ENCODE measurements around the gene LSP1. TPM values are rescaled to one million over a fixed set of nuclear protein-coding genes. Genes with fewer than 3 reads are reported as not detected.

Gene LSP1
- total and polyA plus RNA-seq, 2 of the 4 experiments (the other 2 are of a cell fraction), result not detected

- H4K91ac ChIP-seq (ENCODE audit: insufficient read depth, low read depth, low read length), result no peak overlapping the region
- intact Hi-C loops (cut with micrococcal nuclease), result no loop called here
- TF ChIP-seq, protein P1, sequence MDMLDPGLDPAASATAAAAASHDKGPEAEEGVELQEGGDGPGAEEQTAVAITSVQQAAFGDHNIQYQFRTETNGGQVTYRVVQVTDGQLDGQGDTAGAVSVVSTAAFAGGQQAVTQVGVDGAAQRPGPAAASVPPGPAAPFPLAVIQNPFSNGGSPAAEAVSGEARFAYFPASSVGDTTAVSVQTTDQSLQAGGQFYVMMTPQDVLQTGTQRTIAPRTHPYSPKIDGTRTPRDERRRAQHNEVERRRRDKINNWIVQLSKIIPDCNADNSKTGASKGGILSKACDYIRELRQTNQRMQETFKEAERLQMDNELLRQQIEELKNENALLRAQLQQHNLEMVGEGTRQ (IDR thresholded peaks at IDR 0.05; ENCODE audit: low read depth, low read length), result no peak
- TF ChIP-seq CEBPB (IDR thresholded peaks at IDR 0.05; ENCODE audit: low read depth, low read length), result no peak
- no peak for TF ChIP-seq RCOR1 (IDR thresholded peaks at IDR 0.05; ENCODE audit: insufficient replicate concordance, low read length)
- TF ChIP-seq SMC3 (IDR thresholded peaks at IDR 0.05; ENCODE audit: low read depth, low read length), result no peak
- H3K18ac ChIP-seq (ENCODE audit: low read depth, low read length), result no peak overlapping the region
- no peak overlapping the region for H3K56ac ChIP-seq (ENCODE audit: extremely low read depth, insufficient read depth, low read length)
- no peak overlapping the region for H4K5ac ChIP-seq (ENCODE audit: low read depth, low read length)
- ATAC-seq (ENCODE audit: low read depth) (no peak), DNase-seq (no peak)
- POLR2A ChIA-PET (ENCODE audit: unreplicated experiment), result no interaction called here
- H3K79me1 ChIP-seq (ENCODE audit: low read depth in 1 of 2, low read length in 2 of 2), result no peaks in the 10 kb centered on the region
- H3K9me1 ChIP-seq (ENCODE audit: insufficient read depth, low read length), result no peaks in the 10 kb centered on the region
- no TSS peak for BruUV-seq (replicated peaks)
- no peak overlapping the region for H4K8ac ChIP-seq (ENCODE audit: low read depth in 2 of 2, low read length in 2 of 2)
- no peak overlapping the region for H3K4me3 ChIP-seq (ENCODE audit: insufficient read depth, low read depth, low read length)
- H2AFZ ChIP-seq (replicated peaks; ENCODE audit: low read length, poor library complexity), result peak overlapping the region; percentile 0
- no peak overlapping the region for H2BK15ac ChIP-seq (ENCODE audit: low read depth, low read length)
- 100% methylated on average over 1 of the region's 9 CpGs; no CpG with 5 or more reads in 1 of the 2 experiments for WGBS, 2 experiments (ENCODE audit: extremely low coverage in 2 of 2, insufficient read length in 1 of 2)
- in situ Hi-C loops (cut with MboI; ENCODE audit: low sequenced_read_pairs), result loop anchor here (5.0 kb wide), 1 partner anchor 271 kb away; no protein-coding TSS in a partner anchor
- no peak overlapping the region for H2BK20ac ChIP-seq (ENCODE audit: low read depth, low read length)
- H3K9me3 ChIP-seq (ENCODE audit: control insufficient read depth, insufficient read depth, low read length), result no peaks in the 10 kb centered on the region
- H3K9ac ChIP-seq (ENCODE audit: low read depth, low read length), result no peak overlapping the region
- no peaks in the 10 kb centered on the region for H4K20me1 ChIP-seq (ENCODE audit: insufficient read depth, low read length)
- H3K4me2 ChIP-seq (ENCODE audit: low read depth, low read length), result no peak overlapping the region
- H2BK5ac ChIP-seq (ENCODE audit: low read depth, low read length, poor library complexity, severe bottlenecking), result no peak overlapping the region
- no peak overlapping the region for H3K4ac ChIP-seq (ENCODE audit: low read depth, low read length)
- peaks cover 3% of the 10 kb centered on the region; the same call in 1 of the 2 replicates for H3K4me1 ChIP-seq (ENCODE audit: control insufficient read depth, insufficient read depth, low read length)
- no peak overlapping the region for H2AK9ac ChIP-seq (replicated peaks; ENCODE audit: low read depth, low read length, poor library complexity)
- no peaks in the 10 kb centered on the region for H3K36me3 ChIP-seq (ENCODE audit: control insufficient read depth, insufficient read depth, low read length)
- no peak overlapping the region for H3K14ac ChIP-seq (replicated peaks; ENCODE audit: low read depth, low read length)
- dilution Hi-C loops (cut with HindIII; ENCODE audit: low sequenced_read_pairs, unreplicated experiment), result no loop called here
- CTCF ChIA-PET, result no interaction called here
- H2AK5ac ChIP-seq (ENCODE audit: low read depth, low read length), result no peak overlapping the region
- H2BK120ac ChIP-seq (ENCODE audit: low read depth, low read length), result no peak overlapping the region
- no peak overlapping the region for H3K27ac ChIP-seq (ENCODE audit: insufficient read depth, low read length)
- H3K27me3 ChIP-seq (ENCODE audit: control insufficient read depth, insufficient read depth, low read length), result peaks cover 13% of the 10 kb centered on the region
- no peak overlapping the region for H3K23ac ChIP-seq (ENCODE audit: low read depth, low read length)
Measured at GRCh38 chr11:1880746-1881441, 28.0 kb downstream of the LSP1 start.
